Measurements from ENCODE around the gene DDX47.
"Not testable (repeated sequence)": the region's sequence is repeated elsewhere in the genome, so short reads cannot be mapped to it uniquely, and the experiment has no call there.

GRCh38 chr12:12801656-12802055, 11.5 kb upstream of the DDX47 start:
- not testable (repeated sequence) for TF ChIP-seq HOXA5 (CRISPR knock-in tag; IDR thresholded peaks at IDR 0.05); SYNCRIP (IDR thresholded peaks at IDR 0.05; ENCODE audit: insufficient read depth, low read depth, low read length); CSRNP1 (CRISPR knock-in tag; IDR thresholded peaks at IDR 0.05); ZNF775 (CRISPR knock-in tag; IDR thresholded peaks at IDR 0.05; ENCODE audit: borderline replicate concordance); ZNF496 (CRISPR knock-in tag; IDR thresholded peaks at IDR 0.05; ENCODE audit: insufficient replicate concordance); SP2 (CRISPR knock-in tag; IDR thresholded peaks at IDR 0.05); HINFP (CRISPR knock-in tag; IDR thresholded peaks at IDR 0.05; ENCODE audit: low read depth); EP300 (IDR thresholded peaks at IDR 0.05; ENCODE audit: low read depth in 2 of 2, low read length in 2 of 2); EP300 (CRISPR knock-in tag; IDR thresholded peaks at IDR 0.05; ENCODE audit: borderline replicate concordance); ZNF777 (CRISPR knock-in tag; IDR thresholded peaks at IDR 0.05); ZC3H4 (CRISPR knock-in tag; IDR thresholded peaks at IDR 0.05; ENCODE audit: borderline replicate concordance); SMAD3 (CRISPR knock-in tag; IDR thresholded peaks at IDR 0.05)
- TF ChIP-seq, protein P1, sequence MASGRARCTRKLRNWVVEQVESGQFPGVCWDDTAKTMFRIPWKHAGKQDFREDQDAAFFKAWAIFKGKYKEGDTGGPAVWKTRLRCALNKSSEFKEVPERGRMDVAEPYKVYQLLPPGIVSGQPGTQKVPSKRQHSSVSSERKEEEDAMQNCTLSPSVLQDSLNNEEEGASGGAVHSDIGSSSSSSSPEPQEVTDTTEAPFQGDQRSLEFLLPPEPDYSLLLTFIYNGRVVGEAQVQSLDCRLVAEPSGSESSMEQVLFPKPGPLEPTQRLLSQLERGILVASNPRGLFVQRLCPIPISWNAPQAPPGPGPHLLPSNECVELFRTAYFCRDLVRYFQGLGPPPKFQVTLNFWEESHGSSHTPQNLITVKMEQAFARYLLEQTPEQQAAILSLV (CRISPR knock-in tag; IDR thresholded peaks at IDR 0.05; ENCODE audit: borderline replicate concordance), result not testable (repeated sequence)

Data from HepG2 (cell line).